Measurements from ENCODE around the gene PDE8B.
"Not testable (repeated sequence)": the region's sequence is repeated elsewhere in the genome, so short reads cannot be mapped to it uniquely, and the experiment has no call there.

PDE8B gene

GRCh38 chr5:77355080-77355479 lies 144.6 kb downstream of the PDE8B start:
- DNase-seq (ENCODE audit: extremely low read depth in 1 of 2, low read depth in 1 of 2) = no peak

DNA sequence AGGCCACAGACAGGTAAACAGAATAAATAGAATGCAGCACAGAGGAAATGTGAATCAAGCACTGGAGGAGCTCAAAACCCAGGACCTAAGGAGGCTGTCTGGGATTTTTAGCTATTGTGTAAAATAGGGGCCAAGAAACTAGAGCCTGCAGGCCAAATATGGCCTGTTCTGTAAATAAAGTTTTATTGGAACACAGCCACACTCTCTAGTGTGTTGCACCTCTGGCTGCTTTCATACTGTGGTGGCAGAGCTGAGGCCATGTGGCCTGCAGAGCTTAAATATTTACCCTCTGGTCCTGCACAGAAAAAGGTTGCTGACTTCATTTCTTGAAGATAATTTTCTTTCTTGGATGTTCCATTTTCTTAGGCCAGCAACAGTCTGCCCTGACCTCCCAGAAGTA lies 145.3 kb downstream of the PDE8B start:
- no peak for DNase-seq (ENCODE audit: extremely low read depth in 1 of 2, low read depth in 1 of 2)

DNA sequence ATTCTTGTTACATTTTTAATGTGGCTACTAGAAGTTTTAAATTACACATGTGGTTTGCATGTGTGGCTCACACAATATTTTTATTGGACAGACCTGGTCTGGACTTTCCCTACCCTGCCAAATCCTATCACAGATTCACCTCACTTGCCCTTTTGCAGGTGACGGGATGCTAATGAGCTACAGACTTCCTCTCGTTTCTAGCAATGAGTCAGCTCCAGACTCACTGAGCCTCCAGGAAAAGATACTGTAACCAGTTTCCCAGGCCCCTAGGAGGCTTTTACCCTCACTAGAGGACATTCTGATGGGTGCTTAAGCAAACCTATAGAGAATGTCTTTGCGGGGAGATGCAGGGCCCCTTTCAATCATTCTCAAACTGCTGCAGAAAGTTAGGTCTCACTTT lies 146.3 kb downstream of the PDE8B start:
- no peak for DNase-seq (ENCODE audit: extremely low read depth in 1 of 2, low read depth in 1 of 2)

DNA sequence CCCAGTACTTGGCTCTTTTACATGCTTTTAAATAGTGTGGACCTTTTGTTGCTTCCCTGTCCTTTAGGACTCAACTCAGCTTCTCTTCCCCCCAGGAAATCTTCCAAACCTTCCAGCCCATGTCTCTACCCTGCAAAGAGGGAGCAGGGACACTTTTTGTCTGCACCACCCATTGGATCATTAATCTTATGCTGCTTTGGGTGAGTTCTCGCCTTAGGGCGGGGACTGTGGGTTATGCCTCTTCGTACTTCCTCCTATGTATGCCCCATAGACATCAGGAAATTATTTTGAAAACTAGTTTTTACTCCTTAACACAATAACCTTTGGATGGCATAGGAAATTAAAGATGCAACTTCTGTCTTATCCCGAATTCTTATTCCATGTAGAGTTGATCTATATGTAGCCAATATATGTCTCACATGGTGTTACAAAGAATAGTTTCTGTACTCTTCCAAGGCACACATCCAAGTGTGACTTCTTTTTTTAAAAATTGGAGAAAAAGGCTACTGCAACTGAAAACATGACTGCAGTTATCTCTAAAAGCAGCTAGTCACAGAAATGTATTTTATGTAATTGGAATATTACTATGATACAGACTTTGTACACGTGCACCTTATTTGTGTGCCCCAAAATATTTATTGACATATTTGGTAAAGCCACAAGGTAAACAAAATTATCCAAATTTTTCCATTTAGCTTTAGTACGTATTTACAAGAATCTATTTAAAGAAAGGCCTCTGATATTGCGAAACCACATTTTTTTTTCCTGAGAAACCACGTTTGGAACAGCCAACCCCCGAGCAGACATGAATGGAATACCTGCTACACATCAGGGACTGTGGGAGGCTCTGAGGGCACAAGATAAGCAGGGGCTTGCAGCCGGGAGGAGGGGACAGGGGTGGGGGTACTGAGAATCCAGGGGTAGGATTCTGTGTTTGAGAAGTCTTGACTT lies 148.1 kb downstream of the PDE8B start:
- no peak for DNase-seq (ENCODE audit: extremely low read depth in 1 of 2, low read depth in 1 of 2)

DNA sequence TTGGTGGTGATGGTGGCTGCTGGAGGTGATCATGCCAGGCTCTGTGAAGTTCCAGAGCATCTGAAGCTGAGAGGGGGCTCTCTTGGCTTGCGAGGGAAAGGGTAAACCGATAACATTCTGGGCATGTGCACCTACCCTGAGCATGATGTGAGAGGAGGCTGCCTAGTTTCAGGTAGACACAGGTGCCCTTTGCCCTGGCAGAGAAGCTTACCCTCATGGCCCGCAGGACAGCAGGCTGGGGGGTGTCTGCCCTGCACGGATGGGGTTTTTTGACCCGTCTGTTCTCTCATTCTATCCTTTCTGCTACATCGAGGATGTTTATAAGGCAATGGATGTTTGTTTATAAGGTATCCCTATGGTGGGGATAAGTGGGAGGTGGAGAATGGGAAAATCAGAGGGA lies 148.8 kb downstream of the PDE8B start:
- no peak for DNase-seq (ENCODE audit: extremely low read depth in 1 of 2, low read depth in 1 of 2)

DNA sequence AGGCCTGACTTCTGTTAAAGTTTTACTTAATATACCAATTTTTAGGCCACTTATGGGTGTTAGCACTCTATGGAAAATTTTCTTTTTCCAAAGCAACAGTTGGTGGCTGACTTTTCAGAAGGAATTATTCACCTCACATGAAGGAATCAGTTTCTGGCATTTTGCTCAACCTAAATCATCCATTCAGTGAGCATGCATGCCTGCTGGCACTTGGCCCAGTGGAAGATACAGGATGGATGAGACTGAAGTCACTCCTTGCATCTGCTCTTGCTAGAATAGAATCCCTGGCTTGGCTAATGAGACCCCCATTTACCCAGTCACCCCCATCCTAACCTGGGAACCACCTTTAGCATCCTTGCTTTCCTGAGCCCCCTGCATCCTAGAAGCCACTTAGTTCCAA lies 149.9 kb downstream of the PDE8B start:
- DNase-seq (ENCODE audit: extremely low read depth in 1 of 2, low read depth in 1 of 2) = no peak

GRCh38 chr5:77360973-77361372 lies 150.5 kb downstream of the PDE8B start:
- no peak for DNase-seq (ENCODE audit: extremely low read depth in 1 of 2, low read depth in 1 of 2)

DNA sequence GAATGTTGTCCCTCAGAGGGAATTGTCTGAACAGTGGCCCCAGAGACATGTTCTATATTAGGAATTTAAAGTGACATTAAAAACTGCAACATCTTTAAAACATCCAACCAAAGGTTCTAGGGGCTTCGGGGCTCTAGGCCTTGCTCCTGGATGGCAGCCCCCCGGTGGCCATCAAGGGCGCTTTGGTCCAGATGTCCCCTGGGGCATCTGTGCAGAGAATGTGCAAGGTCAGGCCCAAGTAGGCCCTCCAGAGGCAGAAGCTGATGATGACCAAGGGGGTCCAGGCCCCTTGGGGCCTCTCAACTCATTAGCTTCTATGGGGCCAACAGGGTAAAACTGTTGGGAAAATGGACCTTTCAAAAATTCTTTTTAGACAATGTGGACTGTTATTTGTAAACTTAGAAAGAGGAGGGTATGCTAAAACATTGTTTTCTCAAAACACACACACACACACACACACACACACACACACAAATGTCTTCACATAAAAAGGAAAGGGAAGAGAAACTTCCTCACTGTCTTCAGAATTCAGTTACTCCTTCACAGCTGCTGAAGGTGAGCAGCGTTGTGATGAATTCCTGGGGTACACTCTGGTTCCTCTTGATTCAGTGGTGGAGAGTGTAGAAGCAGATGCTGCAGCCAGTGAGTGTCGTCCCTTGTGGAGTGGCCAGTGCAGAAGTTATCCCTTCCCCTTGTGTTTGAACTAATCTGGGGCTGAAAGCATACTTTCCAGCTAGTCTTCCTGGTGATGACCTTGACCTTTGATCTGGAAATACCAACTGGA lies 156.4 kb downstream of the PDE8B start:
- no peak for DNase-seq (ENCODE audit: extremely low read depth in 1 of 2, low read depth in 1 of 2)

GRCh38 chr5:77367741-77368140 lies 157.3 kb downstream of the PDE8B start:
- no peak for DNase-seq (ENCODE audit: extremely low read depth in 1 of 2, low read depth in 1 of 2)

GRCh38 chr5:77368367-77368766 lies 157.9 kb downstream of the PDE8B start:
- DNase-seq (ENCODE audit: extremely low read depth in 1 of 2, low read depth in 1 of 2) = no peak

GRCh38 chr5:77369566-77369965 lies 159.1 kb downstream of the PDE8B start:
- DNase-seq (ENCODE audit: extremely low read depth in 1 of 2, low read depth in 1 of 2) = no peak

GRCh38 chr5:77374686-77375085 lies 164.2 kb downstream of the PDE8B start:
- DNase-seq (ENCODE audit: extremely low read depth in 1 of 2, low read depth in 1 of 2) = no peak

GRCh38 chr5:77376609-77377300 lies 166.3 kb downstream of the PDE8B start:
- DNase-seq (ENCODE audit: extremely low read depth in 1 of 2, low read depth in 1 of 2) = no peak

- DNase-seq (ENCODE audit: extremely low read depth in 1 of 2, low read depth in 1 of 2) = no peak
Measured at GRCh38 chr5:77379558-77380061, 169.1 kb downstream of the PDE8B start.

GRCh38 chr5:77380636-77381035 lies 170.2 kb downstream of the PDE8B start:
- no peak for DNase-seq (ENCODE audit: extremely low read depth in 1 of 2, low read depth in 1 of 2)

DNA sequence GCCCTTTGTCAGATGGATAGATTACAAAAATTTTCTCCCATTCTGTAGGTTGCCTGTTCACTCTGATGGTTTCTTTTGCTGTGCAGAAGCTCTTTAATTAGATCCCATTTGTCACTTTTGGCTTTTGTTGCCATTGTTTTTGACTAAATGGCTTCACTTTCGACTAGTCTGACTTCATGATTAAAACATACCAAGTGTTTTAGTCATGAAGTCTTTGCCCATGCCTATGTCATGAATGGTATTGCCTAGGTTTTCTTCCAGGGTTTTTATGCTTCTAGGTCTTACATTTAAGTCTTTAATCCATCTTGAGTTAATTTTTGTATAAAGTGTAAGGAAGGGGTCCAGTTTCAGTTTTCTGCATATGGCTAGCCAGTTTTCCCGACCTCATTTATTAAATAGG lies 172.9 kb downstream of the PDE8B start:
- DNase-seq (ENCODE audit: extremely low read depth in 1 of 2, low read depth in 1 of 2) = not testable (repeated sequence)

DNA sequence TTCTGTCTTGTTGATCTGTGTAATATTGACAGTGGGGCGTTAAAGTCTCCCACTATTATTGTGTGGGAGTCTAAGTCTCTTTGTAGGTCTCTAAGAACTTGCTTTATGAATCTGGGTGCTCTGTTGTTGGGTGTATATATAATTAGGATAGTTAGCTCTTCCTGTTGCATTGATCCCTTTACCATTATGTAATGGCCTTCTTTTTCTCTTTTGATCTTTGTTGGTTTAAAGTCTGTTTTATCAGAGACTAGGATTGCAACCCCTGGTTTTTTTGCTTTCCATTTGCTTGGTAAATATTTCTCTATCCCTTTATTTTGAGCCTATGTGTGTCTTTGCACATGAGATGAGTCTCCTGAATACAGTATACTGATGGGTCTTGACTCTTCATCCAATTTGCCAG lies 175.9 kb downstream of the PDE8B start:
- not testable (repeated sequence) for DNase-seq (ENCODE audit: extremely low read depth in 1 of 2, low read depth in 1 of 2)

GRCh38 chr5:77389746-77390145 lies 179.3 kb downstream of the PDE8B start:
- no peak for DNase-seq (ENCODE audit: extremely low read depth in 1 of 2, low read depth in 1 of 2)

DNA sequence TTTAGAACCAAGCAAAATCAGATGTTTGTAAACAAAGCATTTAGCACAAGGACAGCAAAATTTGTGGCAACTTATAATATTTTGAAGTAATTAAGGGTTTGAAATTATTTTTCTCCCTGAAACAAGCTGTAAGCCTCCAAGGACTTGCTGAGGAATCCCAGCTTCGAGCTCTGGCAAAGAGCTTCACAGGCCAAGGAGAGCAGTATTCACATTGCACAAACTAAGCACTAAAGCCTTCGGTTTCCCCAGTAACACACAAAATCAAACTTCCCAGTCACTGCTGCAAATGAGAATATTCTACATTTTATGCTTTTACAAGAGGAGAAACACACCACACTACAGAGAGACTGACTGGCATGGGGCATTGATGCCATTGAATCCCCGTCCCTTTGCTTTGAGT lies 179.7 kb downstream of the PDE8B start:
- DNase-seq (ENCODE audit: extremely low read depth in 1 of 2, low read depth in 1 of 2) = no peak

GRCh38 chr5:77390795-77391194 lies 180.3 kb downstream of the PDE8B start:
- no peak for DNase-seq (ENCODE audit: extremely low read depth in 1 of 2, low read depth in 1 of 2)

- no peak for DNase-seq (ENCODE audit: extremely low read depth in 1 of 2, low read depth in 1 of 2)
Measured at GRCh38 chr5:77391240-77391765, 180.8 kb downstream of the PDE8B start.

Data from activated CD8-positive, alpha-beta memory T cell treated with anti-CD3 and anti-CD28 coated beads for 1 hour (primary cell).